ENCODE results near the gene POLDIP2. TPM values are rescaled to one million over a fixed set of nuclear protein-coding genes. Genes with fewer than 3 reads are reported as not detected.

POLDIP2 gene
- total RNA-seq, 4 donors from 2014 or later: 37.7 to 53.0 (median 41.2) TPM

DNA sequence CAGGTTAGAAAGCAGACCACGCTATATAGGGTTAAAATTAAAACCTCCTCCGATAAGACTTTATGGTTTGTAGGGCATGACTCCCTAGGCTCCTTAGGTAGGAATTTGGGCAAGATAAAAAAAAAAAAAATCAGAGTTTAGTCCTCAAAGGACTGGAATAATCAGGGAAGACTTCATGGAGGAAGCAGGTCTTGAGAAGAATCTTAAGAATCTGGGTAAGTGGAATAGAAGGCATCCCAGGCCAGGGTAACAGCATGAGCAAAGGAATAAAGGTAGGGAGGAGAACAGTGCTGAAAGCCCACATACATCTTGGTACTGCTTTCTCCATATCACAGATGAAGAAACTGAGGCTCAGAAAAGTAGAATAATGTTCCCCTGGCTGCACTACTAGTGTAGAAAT, 33.2 kb upstream of the POLDIP2 start:
- no peaks in the 10 kb centered on the region for H3K36me3 ChIP-seq
- intact Hi-C loops (cut with DNase I; ENCODE audit: low total_unique reads): no loop called here

DNA sequence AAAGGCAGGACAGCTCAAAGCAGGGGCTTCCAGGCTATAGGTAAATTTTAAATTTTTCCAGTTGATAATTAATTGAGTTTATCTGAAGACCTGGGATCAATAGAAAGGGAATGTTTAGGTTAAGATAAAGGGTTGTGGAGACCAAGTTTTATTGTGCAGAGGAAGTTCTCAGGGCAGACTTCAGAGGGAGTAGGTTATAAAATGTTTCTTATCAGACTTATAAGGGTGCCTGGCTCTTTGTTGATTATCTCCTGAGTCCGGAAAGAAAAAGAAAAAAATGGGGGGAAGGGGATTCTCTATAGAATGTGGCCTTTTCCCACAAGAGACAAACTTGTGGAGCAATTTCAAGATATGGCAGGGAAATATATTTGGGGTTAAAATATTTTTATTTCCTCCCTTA, 32.8 kb upstream of the POLDIP2 start:
- no peaks in the 10 kb centered on the region for H3K27me3 ChIP-seq

More for the DNA sequence above, 33.2 kb upstream of the POLDIP2 start:
- no peaks in the 10 kb centered on the region for H3K9me3 ChIP-seq
- TF ChIP-seq POLR2A (IDR thresholded peaks at IDR 0.05): no peak
- TF ChIP-seq, protein P1, sequence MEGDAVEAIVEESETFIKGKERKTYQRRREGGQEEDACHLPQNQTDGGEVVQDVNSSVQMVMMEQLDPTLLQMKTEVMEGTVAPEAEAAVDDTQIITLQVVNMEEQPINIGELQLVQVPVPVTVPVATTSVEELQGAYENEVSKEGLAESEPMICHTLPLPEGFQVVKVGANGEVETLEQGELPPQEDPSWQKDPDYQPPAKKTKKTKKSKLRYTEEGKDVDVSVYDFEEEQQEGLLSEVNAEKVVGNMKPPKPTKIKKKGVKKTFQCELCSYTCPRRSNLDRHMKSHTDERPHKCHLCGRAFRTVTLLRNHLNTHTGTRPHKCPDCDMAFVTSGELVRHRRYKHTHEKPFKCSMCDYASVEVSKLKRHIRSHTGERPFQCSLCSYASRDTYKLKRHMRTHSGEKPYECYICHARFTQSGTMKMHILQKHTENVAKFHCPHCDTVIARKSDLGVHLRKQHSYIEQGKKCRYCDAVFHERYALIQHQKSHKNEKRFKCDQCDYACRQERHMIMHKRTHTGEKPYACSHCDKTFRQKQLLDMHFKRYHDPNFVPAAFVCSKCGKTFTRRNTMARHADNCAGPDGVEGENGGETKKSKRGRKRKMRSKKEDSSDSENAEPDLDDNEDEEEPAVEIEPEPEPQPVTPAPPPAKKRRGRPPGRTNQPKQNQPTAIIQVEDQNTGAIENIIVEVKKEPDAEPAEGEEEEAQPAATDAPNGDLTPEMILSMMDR (IDR thresholded peaks at IDR 0.05): no peak
- DNase-seq: no peak
- no peak overlapping the region for H3K27ac ChIP-seq
- no peaks in the 10 kb centered on the region for H3K27me3 ChIP-seq
- H3K4me3 ChIP-seq: no peak overlapping the region
- H3K4me1 ChIP-seq: no peaks in the 10 kb centered on the region

DNA sequence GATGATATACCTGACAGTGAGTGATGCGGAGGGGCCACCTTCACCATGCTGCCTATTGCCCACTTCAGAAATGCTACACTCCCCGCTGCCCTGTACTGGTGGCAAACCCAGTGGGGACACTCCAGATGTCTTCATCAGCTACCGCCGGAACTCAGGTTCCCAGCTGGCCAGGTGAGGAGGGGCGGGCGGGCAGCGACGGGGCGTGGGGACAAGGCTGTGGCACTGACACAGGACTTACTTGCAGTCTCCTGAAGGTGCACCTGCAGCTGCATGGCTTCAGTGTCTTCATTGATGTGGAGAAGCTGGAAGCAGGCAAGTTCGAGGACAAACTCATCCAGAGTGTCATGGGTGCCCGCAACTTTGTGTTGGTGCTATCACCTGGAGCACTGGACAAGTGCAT, 30.8 kb upstream of the POLDIP2 start:
- intact Hi-C loops (cut with DNase I; ENCODE audit: low total_unique reads): no loop called here
- TF ChIP-seq, protein P1 (IDR thresholded peaks at IDR 0.05): no peak
- no peak for TF ChIP-seq POLR2A (IDR thresholded peaks at IDR 0.05)
- H3K36me3 ChIP-seq: no peaks in the 10 kb centered on the region

More for the DNA sequence above, 32.8 kb upstream of the POLDIP2 start:
- intact Hi-C loops (cut with DNase I; ENCODE audit: low total_unique reads): no loop called here
- DNase-seq: no peak
- H3K4me3 ChIP-seq: no peak overlapping the region
- no peaks in the 10 kb centered on the region for H3K9me3 ChIP-seq
- no peak overlapping the region for H3K27ac ChIP-seq
- no peak for TF ChIP-seq POLR2A (IDR thresholded peaks at IDR 0.05)
- TF ChIP-seq, protein P1 (IDR thresholded peaks at IDR 0.05): no peak
- no peaks in the 10 kb centered on the region for H3K4me1 ChIP-seq
- no peaks in the 10 kb centered on the region for H3K36me3 ChIP-seq

DNA sequence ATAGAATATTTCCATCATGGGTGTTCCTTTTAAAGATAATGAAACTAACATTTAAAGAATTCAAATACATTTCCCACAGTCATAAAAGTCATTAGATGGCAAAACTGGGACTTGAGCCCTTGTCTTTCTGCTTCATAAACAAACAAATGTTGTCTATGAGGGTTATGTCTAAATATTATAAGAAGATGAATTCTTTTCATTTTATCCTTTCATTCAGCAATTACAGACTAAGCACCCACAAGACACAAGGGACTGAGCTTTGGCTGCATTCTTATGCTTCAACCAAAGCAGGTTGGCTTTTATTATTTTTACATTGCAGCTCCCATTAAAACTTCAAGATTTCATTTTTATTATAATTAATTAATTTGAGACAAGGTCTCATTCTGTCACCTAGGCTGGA, 29.1 kb upstream of the POLDIP2 start:
- Histone ChIP-seq H3K4me1 (no peaks in the 10 kb centered on the region), H3K27ac (no peak overlapping the region), H3K36me3 (no peaks in the 10 kb centered on the region), H3K27me3 (no peaks in the 10 kb centered on the region), H3K9me3 (no peaks in the 10 kb centered on the region), H3K4me3 (no peak overlapping the region)
- TF ChIP-seq POLR2A (IDR thresholded peaks at IDR 0.05): no peak
- TF ChIP-seq, protein P1 (IDR thresholded peaks at IDR 0.05): no peak
- intact Hi-C loops (cut with DNase I; ENCODE audit: low total_unique reads): no loop called here
- no peak for DNase-seq

More for the DNA sequence above, 30.8 kb upstream of the POLDIP2 start:
- H3K9me3 ChIP-seq: no peaks in the 10 kb centered on the region
- no peak overlapping the region for H3K27ac ChIP-seq
- H3K27me3 ChIP-seq: no peaks in the 10 kb centered on the region
- no peaks in the 10 kb centered on the region for H3K4me1 ChIP-seq
- DNase-seq: no peak
- no peak overlapping the region for H3K4me3 ChIP-seq

DNA sequence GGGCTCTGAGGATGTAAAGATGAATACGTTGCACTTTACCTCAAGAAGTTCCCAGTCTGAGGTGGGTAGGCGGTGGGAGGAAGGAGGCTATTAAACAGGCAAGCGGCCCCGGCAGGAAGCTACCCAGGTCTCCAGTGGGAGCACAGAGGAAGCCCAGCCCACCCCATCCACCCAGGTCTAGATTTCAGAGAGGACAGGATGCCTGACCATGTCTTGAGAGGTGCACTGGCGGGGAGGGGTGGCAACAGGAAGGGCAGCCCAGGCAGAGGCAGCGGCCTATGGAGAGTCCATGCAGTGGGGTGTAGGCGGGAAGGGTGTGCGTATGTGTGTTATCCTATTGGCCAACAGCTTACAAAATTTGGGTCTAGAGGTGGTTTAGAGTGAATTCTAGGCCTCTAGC, 28.1 kb upstream of the POLDIP2 start:
- no peaks in the 10 kb centered on the region for H3K27me3 ChIP-seq
- H3K9me3 ChIP-seq: no peaks in the 10 kb centered on the region
- no peaks in the 10 kb centered on the region for H3K4me1 ChIP-seq
- H3K4me3 ChIP-seq: no peak overlapping the region
- intact Hi-C loops (cut with DNase I; ENCODE audit: low total_unique reads): no loop called here
- H3K36me3 ChIP-seq: no peaks in the 10 kb centered on the region
- no peak for DNase-seq
- H3K27ac ChIP-seq: no peak overlapping the region
- TF ChIP-seq, protein P1 (IDR thresholded peaks at IDR 0.05): no peak
